AG08395 (cell line): ENCODE results near the gene ABCB9.

Source experiments
- DNase-seq: peaks from one replicate; pipeline ENCODE4 v3.0.0; 2012; ENCODE audit warnings: mixed read lengths, low spot score

Gene ABCB9

GRCh38 chr12:122981587-122982476 lies 15.6 kb upstream of the ABCB9 start:
- DNase-seq = no peak

GRCh38 chr12:122981036-122981471 lies 14.8 kb upstream of the ABCB9 start:
- no peak for DNase-seq

GRCh38 chr12:122980183-122981035 lies 14.1 kb upstream of the ABCB9 start, which contains the start of gene ARL6IP4:
ARL6IP4 (plus strand) TSS chr12:122980681; CDS start chr12:122981140, 459 bp downstream.
- peak; percentile 77 for DNase-seq

GRCh38 chr12:122979908-122980182 lies 13.6 kb upstream of the ABCB9 start:
- no peak for DNase-seq

- no peak for DNase-seq
Observed at GRCh38 chr12:122979001-122979907, 13.0 kb upstream of the ABCB9 start.

- no peak for DNase-seq
Observed at GRCh38 chr12:122978507-122978955, 12.3 kb upstream of the ABCB9 start.

GRCh38 chr12:122977655-122978392 lies 11.6 kb upstream of the ABCB9 start:
- DNase-seq = no peak

GRCh38 chr12:122977153-122977552 lies 10.9 kb upstream of the ABCB9 start:
- no peak for DNase-seq

- no peak for DNase-seq
Observed at GRCh38 chr12:122976648-122976975, 10.3 kb upstream of the ABCB9 start.

- no peak for DNase-seq
Observed at GRCh38 chr12:122975790-122976647, 9.8 kb upstream of the ABCB9 start.

- DNase-seq = peak; percentile 91
Observed at GRCh38 chr12:122974892-122975789, 8.9 kb upstream of the ABCB9 start, which contains the start of gene OGFOD2. OGFOD2 (plus strand) TSS chr12:122975244; CDS start chr12:122975252, 8 bp downstream.

- peak; percentile 95 for DNase-seq
Observed at GRCh38 chr12:122974274-122974891, 8.1 kb upstream of the ABCB9 start.

- no peak for DNase-seq
Observed at GRCh38 chr12:122969676-122970075, 3.4 kb upstream of the ABCB9 start.

GRCh38 chr12:122968104-122968503 lies 1.8 kb upstream of the ABCB9 start:
- no peak for DNase-seq

- no peak for DNase-seq
Observed at GRCh38 chr12:122966743-122967550, 684 bp upstream of the ABCB9 start.

GRCh38 chr12:122965321-122965751 lies 927 bp downstream of the ABCB9 start:
- no peak for DNase-seq

GRCh38 chr12:122964439-122965257 lies 1.6 kb downstream of the ABCB9 start:
- DNase-seq = no peak
